PC-3 (cell line): Measurements from ENCODE around the gene ADIPOR1. TPM values are rescaled to one million over a fixed set of nuclear protein-coding genes. Genes with fewer than 3 reads are reported as not detected.
A peak's percentile ranks its signal among the peaks of the same experiment; 100 is the strongest.

ENCODE experiments used
- ATAC-seq: fragments of 200-7000 bp; cut with Tn5 transposase; 2 replicates; pipeline ENCODE4 v1.9.1; 2020; ENCODE audit warnings: mild to moderate bottlenecking, moderate library complexity
- BruUV-seq: library from RNA; stranded (reverse); fragments of 400-500 nt; replicated peaks from 2 replicates; lab custom pipeline; 2021; lab: Mats Ljungman, UMichigan
- CTCF ChIA-PET: fragments of 300-600 bp; sonication (Branson Sonifier 250); formaldehyde crosslinking; loops from one replicate; lab custom pipeline; 2022; ENCODE audit warnings: antibody characterized with exemption; lab: Charles Lee
- POLR2A ChIA-PET: fragments of 300-600 bp; sonication (Branson Sonifier 250); formaldehyde crosslinking; loops from one replicate; lab custom pipeline; 2022; ENCODE audit warnings: antibody characterized with exemption; ENCODE audit not compliant: unreplicated experiment; lab: Charles Lee
- DNase-seq: peaks from one replicate; pipeline ENCODE4 v3.0.0-alpha.2; 2015
- H2AFZ ChIP-seq: fragments of 300-600 bp; sonication (generic); 2 replicates; pipeline ENCODE4 v1.6.0; 2016; ENCODE audit warnings: antibody characterized with exemption, low read length
- H3F3A ChIP-seq: fragments of 300-600 bp; sonication (generic); one replicate; pipeline ENCODE4 v1.6.0; 2017; ENCODE audit warnings: antibody characterized with exemption, low read length, control low read depth, mild to moderate bottlenecking; ENCODE audit not compliant: unreplicated experiment
- H3K27ac ChIP-seq: fragments of 300-600 bp; sonication (generic); 2 replicates; pipeline ENCODE4 v1.5.1; 2016; ENCODE audit warnings: mild to moderate bottlenecking, low read length
- H3K27me3 ChIP-seq: fragments of 300-600 bp; sonication (generic); 2 replicates; pipeline ENCODE4 v1.6.1; 2016; ENCODE audit warnings: low read length, mixed read lengths
- H3K36me3 ChIP-seq: fragments of 300-600 bp; sonication (generic); 2 replicates; pipeline ENCODE4 v1.6.1; 2016; ENCODE audit warnings: low read depth, mixed run types, low read length, mixed read lengths
- H3K4me1 ChIP-seq: fragments of 300-600 bp; sonication (generic); 2 replicates; pipeline ENCODE4 v1.5.1; 2016; ENCODE audit warnings: low read length; ENCODE audit not compliant: insufficient read depth
- H3K4me2 ChIP-seq: fragments of 300-600 bp; sonication (generic); 2 replicates; pipeline ENCODE4 v1.6.0; 2016; ENCODE audit warnings: low read length
- H3K4me3 ChIP-seq: fragments of 300-600 bp; sonication (generic); 2 replicates; pipeline ENCODE4 v1.5.1; 2016; ENCODE audit warnings: mild to moderate bottlenecking, low read length, mixed read lengths
- H3K79me2 ChIP-seq: fragments of 300-600 bp; sonication (generic); 2 replicates; pipeline ENCODE4 v1.6.1; 2017; ENCODE audit warnings: low read length, mixed read lengths
- H3K9ac ChIP-seq: fragments of 300-600 bp; sonication (generic); 2 replicates; pipeline ENCODE4 v1.6.0; 2016; ENCODE audit warnings: mild to moderate bottlenecking, low read length
- H3K9me2 ChIP-seq: fragments of 300-600 bp; sonication (generic); replicated peaks from 2 replicates; pipeline ENCODE4 v1.6.1; 2016; ENCODE audit warnings: mixed run types, low read length, mixed read lengths
- H3K9me3 ChIP-seq: fragments of 300-600 bp; sonication (generic); 2 replicates; pipeline ENCODE4 v1.6.1; 2016; ENCODE audit warnings: low read length, mixed read lengths
- H4K20me1 ChIP-seq: fragments of 300-600 bp; sonication (generic); 2 replicates; pipeline ENCODE4 v1.6.1; 2016; ENCODE audit warnings: low read length, mixed read lengths
- CTCF ChIP-seq: fragments of 300-600 bp; sonication (generic); conservative IDR thresholded peaks from 2 replicates; pipeline ENCODE4 v1.5.1; 2017; ENCODE audit warnings: antibody characterized with exemption, low read depth, mild to moderate bottlenecking, low read length
- EZH2 ChIP-seq: fragments of 300-600 bp; sonication (generic); IDR thresholded peaks from one replicate; pipeline ENCODE4 v1.6.1; 2017; ENCODE audit warnings: antibody characterized with exemption, mild to moderate bottlenecking, low read length; ENCODE audit not compliant: unreplicated experiment
- EZH2phosphoT487 ChIP-seq: fragments of 300-600 bp; sonication (generic); IDR thresholded peaks from 2 replicates; pipeline ENCODE4 v1.6.1; 2018; ENCODE audit warnings: mild to moderate bottlenecking, antibody characterized with exemption, low read length, borderline replicate concordance
- intact Hi-C: fragments of 100-400 bp; cut with micrococcal nuclease; formaldehyde crosslinking; loops from 2 replicates; pipeline ENCODE4 v1.9.0; 2023
- total RNA-seq: library from RNA; depleted of rRNA; stranded (reverse); fragments of >200 nt; gene quantifications from 2 replicates; pipeline ENCODE4 v1.2.3, GENCODE V29; 2014

Gene ADIPOR1
- total RNA-seq, 1 experiment from 2014 or later, result 137 TPM

- H4K20me1 ChIP-seq, result no peaks in the 10 kb centered on the region
- H3K9me3 ChIP-seq, result no peaks in the 10 kb centered on the region
- peaks cover 70% of the 10 kb centered on the region for H3K27me3 ChIP-seq
- no peaks in the 10 kb centered on the region for H3K79me2 ChIP-seq
- intact Hi-C loops, result no loop called here
- no peaks in the 10 kb centered on the region for H3F3A ChIP-seq
- H3K4me3 ChIP-seq, result no peak overlapping the region
- DNase-seq (no peak), ATAC-seq (no peak)
- BruUV-seq, result no TSS peak
- ChIA-PET CTCF (no interaction called here), POLR2A (no interaction called here)
- H3K36me3 ChIP-seq, result no peaks in the 10 kb centered on the region
- no peaks in the 10 kb centered on the region for H3K4me1 ChIP-seq
- no peak overlapping the region for H2AFZ ChIP-seq
- H3K27ac ChIP-seq, result no peak overlapping the region
- H3K9ac ChIP-seq, result no peak overlapping the region
- H3K4me2 ChIP-seq, result no peak overlapping the region
- no peak for TF ChIP-seq CTCF
- TF ChIP-seq EZH2, result no peak
- no peak for TF ChIP-seq EZH2phosphoT487
- no peaks in the 10 kb centered on the region for H3K9me2 ChIP-seq
Observed at GRCh38 chr1:202974856-202975255, 16.7 kb upstream of the ADIPOR1 start.

GRCh38 chr1:202972046-202972445, 13.9 kb upstream of the ADIPOR1 start:
- Histone ChIP-seq H3K27me3 (peaks cover 47% of the 10 kb centered on the region), H3K9me3 (no peaks in the 10 kb centered on the region), H3K4me2 (no peak overlapping the region), H2AFZ (no peak overlapping the region), H3K4me3 (no peak overlapping the region), H3K4me1 (peaks cover 5% of the 10 kb centered on the region), H3K9me2 (no peaks in the 10 kb centered on the region), H3K27ac (no peak overlapping the region), H3K79me2 (no peaks in the 10 kb centered on the region; the same call in 1 of the 2 replicates), H3F3A (no peaks in the 10 kb centered on the region), H3K9ac (no peak overlapping the region), H4K20me1 (no peaks in the 10 kb centered on the region), H3K36me3 (no peaks in the 10 kb centered on the region)
- POLR2A ChIA-PET, result interaction anchor here (0.6 kb wide), 1 partner anchor 23 kb away, joined by 5 read pairs; no protein-coding TSS in a partner anchor
- CTCF ChIA-PET, result no interaction called here
- TF ChIP-seq EZH2phosphoT487, result no peak
- no peak for TF ChIP-seq EZH2
- no peak for TF ChIP-seq CTCF
- no peak for DNase-seq
- BruUV-seq, result no TSS peak
- intact Hi-C loops, result no loop called here
- ATAC-seq, result no peak

- CTCF ChIA-PET, result no interaction called here
- DNase-seq, result peak; percentile 76
- POLR2A ChIA-PET, result no interaction called here
Observed at GRCh38 chr1:202968895-202969295, 10.8 kb upstream of the ADIPOR1 start.

More at GRCh38 chr1:202968895-202969295, 10.8 kb upstream of the ADIPOR1 start:
- H3K4me2 ChIP-seq, result no peak overlapping the region
- H3K79me2 ChIP-seq, result peaks cover 13% of the 10 kb centered on the region
- no peak overlapping the region for H3K4me3 ChIP-seq
- no peaks in the 10 kb centered on the region for H3K9me3 ChIP-seq
- TF ChIP-seq CTCF (peak; percentile 87), EZH2phosphoT487 (no peak), EZH2 (no peak)
- peaks cover 19% of the 10 kb centered on the region for H3K4me1 ChIP-seq
- H3K36me3 ChIP-seq, result 0 out of 2 replicates have a peak, but pooled peaks cover 5% of the 10 kb centered on the region
- no peaks in the 10 kb centered on the region for H4K20me1 ChIP-seq
- H3F3A ChIP-seq, result no peaks in the 10 kb centered on the region
- H3K27me3 ChIP-seq, result peaks cover 20% of the 10 kb centered on the region
- no peaks in the 10 kb centered on the region for H3K9me2 ChIP-seq
- no TSS peak for BruUV-seq
- intact Hi-C loops, result loop anchor here (1.0 to 2.0 kb wide), 5 partner anchors 10 to 158 kb away; partner anchors contain the start of genes KLHL12 and PCAT6
- H3K27ac ChIP-seq, result no peak overlapping the region
- no peak overlapping the region for H3K9ac ChIP-seq
- peak; percentile 75 for ATAC-seq
- H2AFZ ChIP-seq, result 0 out of 2 replicates have a peak overlapping the region, but pooled peaks have one; percentile 1
